Stimulated activated CD8-positive, alpha-beta memory T cell treated with anti-CD3 and anti-CD28 coated beads, Interleukin-7, amount 100 ng/mL, for 48 hours (primary cell): ENCODE results near the gene VWC2.
"Not testable (repeated sequence)": the region's sequence is repeated elsewhere in the genome, so short reads cannot be mapped to it uniquely, and the experiment has no call there.

ENCODE experiments used
- DNase-seq, 2 donors: peaks; one replicate each; pipeline ENCODE4 v3.0.0-alpha.2; 2020; ENCODE audit warnings: low read depth in 1 of 2; ENCODE audit errors: extremely low read depth in 1 of 2

Gene VWC2

DNA sequence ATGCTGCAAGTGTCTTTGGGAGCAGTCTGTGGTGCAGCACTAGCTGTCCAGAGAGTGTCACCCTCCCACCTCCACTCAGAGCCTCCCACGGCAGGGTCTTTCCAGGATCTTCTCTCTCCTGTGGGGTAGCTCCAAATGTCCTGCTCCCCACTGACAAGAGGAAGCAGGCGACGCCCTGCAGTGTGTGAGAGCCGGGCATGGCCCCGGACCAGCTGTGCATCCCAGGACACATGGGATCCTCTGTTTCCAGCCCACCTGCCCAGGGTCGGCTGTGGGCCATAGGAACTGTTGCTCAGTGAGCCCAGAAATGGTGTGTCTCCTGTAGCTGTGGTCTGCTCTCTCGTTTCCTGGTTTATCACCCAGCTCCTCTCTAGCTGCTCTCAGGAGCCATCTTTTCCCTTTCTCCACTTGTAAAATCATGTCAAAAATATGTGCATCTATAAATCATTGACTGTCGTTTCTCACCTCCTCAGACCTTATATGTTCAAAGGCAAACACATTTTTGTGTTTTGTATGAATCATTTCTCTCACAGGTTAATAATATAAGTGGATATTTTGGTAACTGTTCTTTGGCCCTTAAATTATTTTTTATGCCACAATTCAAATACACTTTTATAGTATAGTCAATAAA lies 74.9 kb downstream of the VWC2 start:
- no peak for DNase-seq

DNA sequence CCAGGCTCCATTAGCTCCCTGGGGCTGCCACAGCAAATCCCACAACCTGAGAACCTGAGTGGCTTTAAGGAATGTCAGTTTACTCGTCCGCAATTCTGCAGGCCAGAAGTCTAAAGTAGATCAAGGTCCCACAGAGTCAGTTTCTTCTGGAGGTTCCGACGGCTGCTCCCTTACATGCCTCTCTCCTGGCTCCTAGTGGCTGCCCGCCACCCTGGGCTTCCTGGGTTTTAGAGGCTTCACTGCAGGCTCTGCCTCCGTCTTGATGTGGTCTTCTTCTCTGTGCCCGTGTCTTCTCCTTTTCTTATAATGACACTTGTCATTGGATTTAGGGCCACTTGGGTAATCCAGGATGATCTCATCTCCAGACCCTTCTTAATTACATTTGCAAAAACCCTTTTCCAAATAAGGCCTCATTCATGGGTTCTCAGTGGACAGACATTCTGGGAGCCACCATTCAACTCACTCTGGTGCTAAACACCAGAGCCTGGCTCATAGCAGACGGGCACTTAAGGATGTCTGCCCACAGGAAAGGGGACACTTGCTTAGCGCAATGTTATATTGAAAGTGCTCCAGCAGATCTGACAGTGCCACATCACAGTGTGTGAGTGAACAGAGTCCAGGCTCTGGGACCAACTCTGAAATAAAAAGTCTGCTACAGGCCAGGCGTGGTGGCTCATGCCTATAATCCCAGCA lies 77.6 kb downstream of the VWC2 start:
- no peak for DNase-seq

DNA sequence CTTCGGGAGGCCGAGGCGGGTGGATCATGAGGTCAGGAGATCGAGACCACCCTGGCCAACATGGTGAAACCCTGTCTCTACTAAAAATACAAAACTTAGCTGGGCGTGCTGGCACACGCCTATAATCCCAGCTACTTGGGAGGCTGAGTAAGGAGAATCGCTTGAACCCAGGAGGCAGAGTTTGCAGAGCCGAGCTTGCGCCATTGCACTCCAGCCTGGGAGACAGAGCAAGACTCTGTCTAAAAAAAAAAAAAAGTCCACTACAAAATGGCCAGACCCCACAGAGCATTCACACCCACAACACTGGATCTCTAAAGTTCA lies 78.1 kb downstream of the VWC2 start:
- not testable (repeated sequence) for DNase-seq

DNA sequence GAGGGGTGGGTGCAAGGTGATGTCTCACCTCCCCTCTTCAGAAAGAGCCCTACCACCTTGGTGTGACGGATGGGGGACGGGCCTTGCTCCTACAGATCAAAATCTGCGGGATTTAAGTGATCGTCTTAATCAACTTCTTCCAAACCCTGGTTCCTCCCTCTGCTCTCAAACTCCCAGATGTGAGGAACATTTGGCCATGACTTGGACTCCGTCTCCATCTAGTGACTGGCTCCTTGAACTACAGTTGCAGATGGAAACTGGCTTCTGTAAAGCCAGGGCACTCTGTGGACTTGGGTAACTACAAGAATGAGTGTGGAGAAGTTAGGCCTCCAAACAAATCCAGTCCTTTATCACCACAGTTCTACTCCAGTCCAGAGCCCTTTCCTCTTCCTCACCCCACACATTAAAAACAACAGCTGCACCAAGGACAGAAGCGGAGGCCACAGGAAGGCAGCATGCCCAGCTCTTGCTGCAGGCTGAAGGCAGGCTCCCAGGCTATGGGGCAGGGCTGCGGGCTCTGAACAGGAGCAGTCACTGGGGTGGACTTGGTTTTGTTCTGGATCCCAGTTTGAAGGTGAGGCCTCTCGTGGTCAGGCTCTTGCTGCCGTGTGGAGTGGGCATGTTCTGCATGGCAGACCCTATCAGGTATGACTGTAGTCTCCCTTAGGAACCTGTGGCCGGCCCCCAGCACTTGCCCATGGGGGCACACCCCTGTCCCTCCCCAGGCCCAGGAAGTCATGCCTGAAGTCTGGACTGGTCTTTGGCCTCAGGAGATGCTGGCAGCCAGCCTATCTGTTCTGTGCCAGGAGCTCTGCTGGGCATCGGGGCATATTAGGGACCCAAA lies 79.4 kb downstream of the VWC2 start:
- DNase-seq: no peak

DNA sequence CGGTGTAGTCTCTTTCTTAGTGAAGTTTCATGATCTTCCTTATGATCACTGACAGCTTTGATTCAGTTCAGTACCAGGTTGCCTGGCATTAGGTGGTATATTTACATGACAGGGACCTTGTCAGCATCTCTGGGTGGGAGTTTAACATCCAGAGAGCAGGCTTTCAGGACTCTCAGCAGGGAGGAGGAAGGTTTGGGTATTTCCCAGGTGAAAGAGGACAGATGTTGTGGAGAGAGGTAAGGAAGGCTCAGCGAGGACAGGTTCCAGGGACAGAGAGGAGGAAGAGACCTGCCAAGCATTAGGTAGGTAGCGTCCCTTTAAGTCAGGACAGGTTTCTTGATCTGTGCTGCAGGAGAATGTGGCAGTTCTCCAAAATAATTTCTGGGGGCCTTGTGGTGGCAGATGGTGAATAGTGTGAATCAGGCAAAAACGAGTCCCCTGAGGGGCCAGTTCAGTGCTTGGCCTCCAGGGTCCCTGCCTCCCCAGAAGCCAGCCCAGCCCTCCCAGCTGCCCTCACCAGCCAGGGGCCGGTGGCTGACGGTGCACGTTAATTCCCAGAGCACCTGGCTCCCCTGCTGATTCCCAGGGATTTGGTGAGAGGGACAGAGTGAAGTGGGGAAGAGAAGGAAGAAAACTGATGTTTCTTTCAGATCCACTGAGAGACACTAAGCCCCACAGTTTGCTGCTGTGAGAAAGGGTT lies 82.0 kb downstream of the VWC2 start:
- no peak for DNase-seq

DNA sequence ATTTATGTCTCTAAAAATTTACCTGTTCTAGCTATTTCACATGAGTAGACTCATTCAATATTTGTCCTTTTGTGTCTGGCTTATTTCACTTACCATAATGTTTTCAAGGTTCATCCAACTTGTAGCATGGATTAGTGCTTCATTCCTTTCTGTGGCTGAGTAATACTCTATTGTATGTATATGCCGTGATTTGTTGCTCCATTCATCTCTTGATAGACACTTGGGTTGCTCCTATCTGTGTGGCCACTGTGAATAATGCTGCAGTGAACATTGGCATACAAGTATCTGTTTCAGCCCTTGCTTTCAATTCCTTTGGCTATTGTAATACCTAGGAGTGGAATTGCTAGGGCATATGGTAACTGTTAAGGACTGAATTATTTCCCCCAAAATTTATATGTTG lies 86.9 kb downstream of the VWC2 start:
- no peak for DNase-seq

DNA sequence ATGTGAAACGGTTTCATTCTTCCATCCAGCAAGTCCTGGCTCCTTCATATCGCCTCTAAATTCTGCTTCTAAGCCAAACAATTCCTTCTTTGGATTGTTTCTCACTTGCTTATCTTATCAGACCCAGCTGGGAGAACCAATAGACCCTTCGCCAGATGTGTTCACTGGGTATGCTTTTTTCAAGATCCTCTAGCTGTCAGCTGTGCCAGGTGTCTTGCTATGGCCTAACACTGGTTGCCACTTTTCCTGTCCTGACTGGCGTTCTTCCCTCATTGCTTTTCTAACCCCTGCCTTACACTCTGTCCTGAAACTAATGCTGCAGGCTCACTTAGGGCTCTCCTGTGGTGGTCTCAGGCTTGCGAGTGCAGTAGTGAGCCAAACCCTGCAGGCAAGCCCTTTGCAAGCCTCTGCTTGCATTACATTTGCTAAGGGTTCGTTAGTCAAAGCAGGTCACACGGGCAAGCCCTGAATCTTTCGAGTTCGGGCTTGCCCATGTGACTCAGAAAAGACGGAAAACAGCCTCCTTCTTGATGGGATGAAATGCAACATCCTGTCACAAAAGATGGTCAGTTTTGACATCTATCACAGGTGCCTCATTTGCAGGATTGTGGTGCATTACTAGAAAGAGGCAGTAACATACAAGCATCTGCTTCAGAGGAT lies 92.8 kb downstream of the VWC2 start:
- DNase-seq: no peak

DNA sequence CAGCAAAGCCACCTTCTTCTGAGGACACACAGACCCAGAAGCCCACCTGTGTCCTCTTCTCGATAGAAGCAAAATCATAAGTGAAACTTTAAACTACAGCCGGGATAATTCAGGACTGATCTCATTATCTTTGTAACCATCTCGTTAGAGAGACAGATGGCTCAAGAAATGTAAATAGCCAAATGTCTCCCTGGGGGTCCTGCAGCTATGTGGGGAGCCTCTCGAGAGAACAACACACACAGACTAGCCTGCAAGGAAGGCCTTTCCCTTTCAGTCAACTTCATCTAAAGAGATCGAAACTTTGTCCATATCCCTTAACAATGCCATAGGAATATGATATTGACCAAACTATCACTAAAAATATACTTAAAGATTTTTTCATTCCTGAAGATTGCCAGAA lies 93.5 kb downstream of the VWC2 start:
- no peak for DNase-seq

DNA sequence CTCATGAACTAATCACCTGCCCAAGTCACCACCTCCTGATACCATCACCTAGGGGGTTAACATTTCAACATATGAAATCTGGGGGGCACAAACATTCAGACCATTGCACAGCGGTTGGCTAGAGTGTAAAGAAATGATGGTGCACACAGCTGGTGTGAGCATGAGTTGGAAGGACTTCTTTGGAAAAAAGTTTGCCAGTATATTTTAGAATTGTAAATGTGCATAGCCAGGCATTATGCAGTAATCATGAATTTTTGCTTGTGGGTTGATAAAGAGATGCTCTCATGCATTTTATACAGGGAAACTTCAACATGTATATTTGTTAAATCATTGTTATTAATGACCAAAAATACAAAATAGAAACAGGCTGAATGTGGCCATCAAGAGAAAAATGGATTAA lies 100.0 kb downstream of the VWC2 start:
- DNase-seq: no peak

DNA sequence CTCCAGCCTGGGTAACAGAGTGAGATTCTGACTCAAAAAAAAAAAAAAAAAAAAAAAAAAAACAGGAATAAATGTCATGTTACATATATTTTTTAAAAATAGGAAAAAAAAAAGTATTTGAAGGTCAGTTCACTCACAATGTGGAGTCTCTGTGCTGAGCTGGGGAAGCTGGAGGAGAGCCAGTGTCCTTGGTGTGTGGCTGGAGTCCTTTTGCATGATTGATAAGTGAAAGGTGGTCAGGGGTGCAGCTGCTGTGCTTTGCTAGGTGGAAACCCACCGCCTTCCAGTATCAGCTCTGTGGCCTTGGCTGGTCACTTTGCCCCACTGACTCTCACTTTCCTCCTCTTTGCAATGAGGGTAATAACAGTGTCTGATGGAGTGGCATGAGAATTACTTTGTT lies 101.9 kb downstream of the VWC2 start:
- DNase-seq: no peak

DNA sequence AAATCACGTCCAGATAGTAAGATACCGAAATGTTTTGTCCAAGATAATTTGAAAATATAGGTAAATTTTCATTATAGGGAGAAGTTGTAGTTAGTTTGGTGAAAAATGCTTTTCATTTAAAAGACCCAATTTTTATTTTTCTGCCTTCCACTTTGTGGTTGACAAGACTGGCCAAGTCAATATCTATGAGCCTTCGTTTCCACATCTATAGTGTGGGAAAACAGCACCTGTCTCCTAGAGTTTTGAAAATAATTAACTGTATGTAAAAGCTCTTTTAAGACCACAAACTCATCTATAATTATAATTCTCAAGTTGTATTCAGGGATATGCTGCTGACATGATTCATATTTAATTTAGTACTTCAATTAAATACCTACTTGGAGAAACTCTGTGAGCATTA lies 102.8 kb downstream of the VWC2 start:
- DNase-seq: no peak

DNA sequence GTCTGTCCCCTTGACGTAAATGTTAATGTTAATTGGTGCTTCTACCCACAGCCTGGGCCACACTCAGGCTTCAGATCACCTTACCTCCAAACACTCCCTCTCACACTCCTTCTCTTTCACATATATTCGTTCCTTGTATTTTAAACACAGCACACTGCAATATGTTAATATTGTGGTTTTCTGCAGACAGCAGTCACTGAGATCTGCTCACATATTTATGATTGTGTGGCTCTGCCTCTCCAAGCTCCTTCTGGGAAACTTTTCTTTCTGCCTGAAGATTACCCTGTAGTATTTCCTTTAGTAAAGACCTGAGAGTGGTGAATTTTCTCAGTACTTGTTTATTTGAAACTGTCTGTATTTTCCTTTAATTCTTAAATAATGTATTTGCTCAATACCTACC lies 104.7 kb downstream of the VWC2 start:
- DNase-seq: no peak

DNA sequence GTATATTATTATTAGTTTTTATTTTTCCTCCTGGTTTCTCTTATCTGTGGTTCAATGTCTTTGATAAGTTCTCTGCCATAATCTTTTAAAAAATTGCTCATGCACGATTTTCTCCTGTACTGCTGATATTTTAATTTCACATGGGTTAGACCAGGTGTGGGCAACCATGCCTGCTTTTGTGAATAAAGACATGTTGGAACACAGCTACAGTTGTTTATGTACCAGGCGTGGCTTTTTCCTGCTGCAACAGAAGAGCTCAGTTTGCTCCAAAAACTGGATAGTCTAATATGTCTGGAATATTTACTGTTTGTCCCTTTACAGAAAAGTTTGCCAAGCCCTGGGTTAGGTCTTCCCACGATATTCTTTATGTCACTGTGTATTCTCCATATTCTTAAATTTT lies 105.2 kb downstream of the VWC2 start:
- no peak for DNase-seq

DNA sequence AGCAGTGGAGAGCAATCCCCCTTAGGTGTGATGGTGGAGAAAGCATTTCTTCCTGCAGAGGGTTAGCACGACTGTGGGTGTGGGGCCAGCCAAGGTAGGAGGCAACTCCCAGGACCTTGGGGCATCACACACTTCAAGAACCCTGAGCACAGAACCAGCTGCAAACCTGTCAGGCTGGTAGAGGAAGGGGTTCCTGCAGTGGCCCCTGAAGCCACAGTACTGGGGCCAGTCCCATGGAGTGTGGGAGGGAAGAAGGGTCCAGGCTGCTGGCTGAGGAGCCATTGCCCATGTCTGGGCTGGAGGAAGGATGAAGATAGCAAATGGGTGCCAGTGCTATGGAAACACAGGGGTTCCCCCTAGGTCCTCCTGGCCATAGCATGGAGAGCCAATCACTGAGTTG lies 110.5 kb downstream of the VWC2 start:
- DNase-seq: no peak

DNA sequence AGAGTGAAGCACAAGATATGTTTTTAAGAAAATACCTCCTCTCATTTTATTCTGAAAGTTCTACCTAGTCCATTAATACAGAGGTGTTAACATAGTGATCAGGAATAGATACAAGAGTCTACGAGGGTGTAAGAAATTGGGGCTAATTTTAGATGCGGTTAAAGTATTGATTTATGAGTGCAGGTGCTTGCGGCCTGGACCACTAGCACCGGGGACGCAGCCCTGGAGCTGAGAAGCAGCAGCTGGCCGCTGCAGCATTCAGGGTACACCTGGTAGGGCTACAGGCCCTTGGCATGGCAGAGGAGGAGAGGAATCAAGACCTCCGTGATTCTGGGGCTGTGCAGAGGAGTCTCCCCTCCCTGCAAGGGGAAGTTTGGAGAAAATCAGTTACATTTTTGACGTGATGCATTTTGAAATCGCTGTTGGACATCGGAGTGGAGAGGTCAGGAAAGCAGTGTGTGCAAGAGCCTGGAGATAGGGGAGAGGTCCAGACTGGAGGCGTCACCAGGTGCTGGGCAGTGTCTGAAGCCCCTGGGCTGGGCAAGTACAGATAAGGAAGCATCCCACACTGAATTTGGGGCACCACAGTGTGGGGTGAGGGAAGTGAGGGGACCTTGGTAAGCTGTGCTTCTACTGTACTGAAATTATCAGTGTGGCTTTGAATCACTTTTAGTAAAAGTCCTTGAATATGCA lies 112.3 kb downstream of the VWC2 start:
- DNase-seq: no peak

DNA sequence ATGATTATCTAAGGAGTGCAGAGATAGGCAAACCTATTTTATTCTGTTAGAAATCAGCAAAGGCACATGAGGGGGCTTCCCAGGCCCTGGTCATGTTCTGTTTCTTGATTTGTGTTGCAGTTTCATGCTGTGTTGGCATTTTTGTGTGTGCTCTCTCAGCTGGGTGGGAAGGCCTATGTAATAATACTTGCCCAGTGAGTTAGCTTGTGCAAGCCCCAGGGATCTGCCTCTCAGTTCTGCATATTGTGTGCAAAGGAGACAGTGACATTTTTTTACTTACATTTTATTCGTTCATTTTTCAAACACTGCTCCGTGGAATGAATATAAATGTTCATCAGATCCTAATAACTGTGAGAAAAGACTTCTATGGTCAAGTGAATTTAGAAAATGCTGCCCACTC lies 119.0 kb downstream of the VWC2 start:
- DNase-seq: no peak

DNA sequence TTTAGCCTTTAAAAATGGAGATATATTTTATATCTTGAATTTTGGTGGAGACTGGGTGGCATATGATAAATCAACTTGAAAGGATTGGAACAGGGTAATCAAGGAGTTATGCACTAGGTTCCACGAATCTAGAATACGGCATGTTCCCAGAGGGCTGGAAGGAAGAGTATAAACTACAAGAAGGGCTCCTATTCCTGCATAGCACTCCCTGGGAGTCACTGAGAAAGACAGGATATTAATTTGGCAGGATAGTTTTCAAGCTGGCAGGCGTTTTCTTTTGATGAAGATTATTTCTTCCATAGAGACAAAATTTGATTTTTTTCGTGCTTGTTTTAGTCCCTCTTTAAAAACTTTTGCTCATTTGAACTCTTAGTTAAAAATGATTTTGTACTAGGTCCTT lies 119.7 kb downstream of the VWC2 start:
- no peak for DNase-seq

DNA sequence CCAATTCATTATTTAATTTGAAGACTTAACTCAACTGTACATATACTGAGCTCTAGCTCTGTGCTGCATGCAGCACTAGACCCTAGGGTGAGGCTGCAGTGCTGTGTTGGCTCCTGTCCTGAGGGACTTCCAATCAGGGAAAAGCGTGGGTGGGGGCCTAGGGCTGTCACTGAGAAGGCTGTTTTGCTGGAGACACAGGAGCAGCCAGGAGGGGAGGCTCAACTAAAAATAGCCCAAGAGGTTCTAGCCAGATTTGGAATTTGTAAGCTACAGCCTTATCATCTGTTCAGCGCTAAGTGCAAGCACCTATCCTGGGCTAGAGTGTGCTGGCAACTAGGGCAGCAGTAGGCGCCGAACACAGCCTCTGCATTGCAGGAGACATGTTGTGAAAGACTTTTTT lies 121.1 kb downstream of the VWC2 start:
- no peak for DNase-seq

DNA sequence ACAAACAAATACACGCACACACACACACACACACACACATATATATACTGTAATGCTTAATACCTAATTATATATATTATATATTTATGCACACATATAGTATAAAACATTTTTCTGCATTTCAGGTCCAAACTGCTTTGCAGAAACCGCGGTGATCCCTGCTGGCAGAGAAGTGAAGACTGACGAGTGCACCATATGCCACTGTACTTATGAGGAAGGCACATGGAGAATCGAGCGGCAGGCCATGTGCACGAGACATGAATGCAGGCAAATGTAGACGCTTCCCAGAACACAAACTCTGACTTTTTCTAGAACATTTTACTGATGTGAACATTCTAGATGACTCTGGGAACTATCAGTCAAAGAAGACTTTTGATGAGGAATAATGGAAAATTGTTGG lies 138.5 kb downstream of the VWC2 start:
- DNase-seq: no peak

DNA sequence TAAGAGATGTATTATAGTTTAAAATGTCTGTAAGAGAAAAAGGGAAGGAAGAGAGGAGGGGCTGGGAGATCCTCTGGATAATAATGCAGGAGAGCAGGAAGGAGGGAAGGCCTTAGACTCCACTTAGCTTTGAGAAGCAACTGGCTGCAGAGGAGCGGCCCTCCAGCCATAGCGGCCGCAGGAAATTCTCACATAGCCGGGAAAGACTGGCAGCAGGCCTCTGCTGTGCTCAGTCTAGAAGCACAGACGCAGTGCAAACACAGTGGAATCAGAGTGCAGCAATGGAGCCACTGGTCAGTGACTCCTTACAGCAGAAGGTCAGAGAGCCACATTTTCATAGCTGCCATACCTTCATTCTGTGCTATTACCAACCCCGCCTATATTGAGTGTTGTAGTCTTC lies 153.3 kb downstream of the VWC2 start:
- DNase-seq: no peak

DNA sequence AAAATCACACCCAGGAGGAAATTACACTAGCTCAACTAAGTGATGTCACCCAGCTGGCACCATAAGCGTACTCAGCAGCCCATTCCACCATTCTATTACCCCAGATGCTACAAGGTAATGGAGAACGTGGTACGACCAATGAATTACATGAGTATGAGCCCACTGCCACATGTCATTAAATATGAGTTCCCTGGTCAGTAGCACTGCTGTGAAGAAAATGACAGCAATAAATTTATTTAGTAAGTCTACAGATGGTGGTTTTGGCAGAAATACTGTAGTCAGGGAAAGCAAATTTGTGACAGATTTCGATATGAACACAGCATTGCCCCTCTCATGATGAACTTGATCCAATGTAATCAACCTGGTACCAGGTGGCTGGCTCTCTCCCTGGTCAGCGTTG lies 154.2 kb downstream of the VWC2 start:
- DNase-seq: no peak
